GM12891 (cell line): Measurements from ENCODE around the gene CPSF7.
"Not testable (repeated sequence)": the region's sequence is repeated elsewhere in the genome, so short reads cannot be mapped to it uniquely, and the experiment has no call there.

ENCODE experiments used
- DNase-seq: peaks from one replicate; pipeline ENCODE4 v3.0.0; 2011; ENCODE audit warnings: low spot score; ENCODE audit not compliant: insufficient read length
- FAIRE-seq: peaks from 2 replicates; lab custom pipeline; 2011; peaks lifted over from hg19 to GRCh38; lab: Jason Lieb, UNC
- PAX5 ChIP-seq: IDR thresholded peaks from 2 replicates; pipeline ENCODE4 v1.6.1; 2011; ENCODE audit warnings: low read length, moderate library complexity, mild to moderate bottlenecking; ENCODE audit not compliant: insufficient read depth, severe bottlenecking
- POLR2A ChIP-seq: IDR thresholded peaks from 2 replicates; pipeline ENCODE4 v1.6.1; 2011; ENCODE audit warnings: low read depth, low read length, control low read depth
- POLR2AphosphoS5 ChIP-seq: IDR thresholded peaks from 2 replicates; pipeline ENCODE4 v1.6.1; 2011; ENCODE audit warnings: low read depth, low read length, control low read depth
- POU2F2 ChIP-seq: IDR thresholded peaks from 2 replicates; pipeline ENCODE4 v1.6.1; 2011; ENCODE audit warnings: low read depth, mild to moderate bottlenecking, control low read depth, low read length, moderate library complexity
- SPI1 ChIP-seq: IDR thresholded peaks from 2 replicates; pipeline ENCODE4 v1.6.1; 2011; ENCODE audit warnings: low read depth, low read length, control low read depth
- TAF1 ChIP-seq: IDR thresholded peaks from 2 replicates; pipeline ENCODE4 v1.6.1; 2011; ENCODE audit warnings: low read depth, low read length, control low read depth

CPSF7 gene

GRCh38 chr11:61401173-61401572 lies 28.6 kb downstream of the CPSF7 start:
- FAIRE-seq (no peak), DNase-seq (no peak)
- TF ChIP-seq PAX5 (no peak), SPI1 (no peak), POU2F2 (no peak), POLR2AphosphoS5 (no peak; the same call in 1 of the 2 replicates), TAF1 (no peak), POLR2A (no peak)

DNA sequence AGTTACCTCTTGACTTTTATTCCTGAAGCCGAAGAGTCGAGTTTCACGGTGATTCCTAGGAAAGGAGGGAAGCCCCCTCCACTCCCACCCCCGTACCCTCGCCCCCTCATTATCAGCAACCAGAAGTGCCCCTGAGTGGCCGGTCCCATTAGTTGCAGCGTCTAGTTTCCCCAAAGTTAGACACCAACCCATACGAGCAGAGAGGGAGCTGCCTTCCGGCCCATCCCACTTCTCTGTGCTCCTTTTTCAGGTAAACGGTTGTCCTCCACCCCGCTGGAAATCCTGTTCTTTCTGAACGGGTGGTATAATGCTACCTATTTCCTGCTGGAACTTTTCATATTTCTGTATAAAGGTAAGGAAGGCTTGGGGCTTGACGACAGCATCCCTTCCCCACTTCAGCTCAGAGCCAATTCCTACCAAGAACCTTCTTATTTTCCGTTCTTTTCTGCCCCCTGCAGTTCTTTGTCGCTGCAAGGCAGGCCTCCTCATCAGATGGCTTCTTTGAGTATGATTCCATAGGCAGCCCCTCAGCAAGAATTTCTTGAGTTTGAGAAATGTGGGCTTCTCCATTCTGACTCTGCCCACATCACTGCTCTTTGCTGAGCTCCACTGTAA lies 36.7 kb downstream of the CPSF7 start:
- DNase-seq (peak; percentile 27), FAIRE-seq (no peak)
- no peak for TF ChIP-seq POLR2AphosphoS5
- no peak for TF ChIP-seq POLR2A
- no peak for TF ChIP-seq SPI1
- no peak for TF ChIP-seq POU2F2
- no peak for TF ChIP-seq PAX5
- no peak for TF ChIP-seq TAF1

DNA sequence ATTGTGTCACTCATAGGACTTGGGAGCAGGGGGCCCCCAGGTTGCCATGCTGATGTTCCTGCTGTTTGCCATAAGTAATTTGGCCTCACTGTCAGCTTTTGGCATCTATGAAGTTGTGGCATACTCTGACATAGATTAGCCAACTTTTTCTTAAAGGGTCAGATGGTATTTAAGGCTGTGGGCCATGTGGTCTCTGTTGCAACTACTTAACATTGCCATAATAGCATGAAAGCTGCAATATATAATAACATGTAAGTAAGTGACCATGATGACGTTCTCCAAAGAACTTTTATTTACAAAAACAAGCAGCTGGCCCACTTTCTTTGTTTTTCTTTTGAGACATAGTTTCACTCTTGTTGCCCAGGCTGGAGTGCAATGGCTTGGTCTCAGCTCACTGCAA lies 39.6 kb downstream of the CPSF7 start:
- FAIRE-seq, result no peak
- no peak for DNase-seq
- TF ChIP-seq PAX5 (no peak), POLR2AphosphoS5 (no peak), POU2F2 (no peak), TAF1 (no peak), POLR2A (no peak), SPI1 (no peak)

GRCh38 chr11:61384271-61385242 lies 45.2 kb downstream of the CPSF7 start:
- FAIRE-seq, result no peak
- TF ChIP-seq POU2F2 (no peak), TAF1 (no peak), POLR2A (no peak), SPI1 (no peak), PAX5 (no peak), POLR2AphosphoS5 (no peak)
- no peak for DNase-seq

DNA sequence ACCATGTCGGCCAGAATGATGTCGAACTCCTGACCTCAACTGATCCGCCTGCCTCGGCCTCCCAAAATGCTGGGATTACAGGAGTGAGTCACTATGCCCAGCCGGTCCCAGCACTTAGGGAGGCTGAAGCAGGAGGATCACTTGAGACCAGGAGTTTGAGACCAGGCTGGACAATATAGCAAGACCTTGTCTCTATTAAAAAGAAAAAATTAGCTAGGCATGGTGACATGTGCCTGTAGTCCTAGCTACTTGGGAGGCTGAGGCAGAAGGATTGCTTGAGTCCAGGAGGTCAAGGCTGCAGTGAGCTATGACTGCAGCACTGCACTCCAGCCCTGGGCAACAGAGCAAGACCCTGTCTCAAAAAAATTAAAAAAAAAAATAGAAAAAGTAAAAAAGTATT lies 45.9 kb downstream of the CPSF7 start:
- not testable (repeated sequence) for DNase-seq, FAIRE-seq

GRCh38 chr11:61380884-61381283 lies 48.9 kb downstream of the CPSF7 start:
- no peak for FAIRE-seq
- DNase-seq, result no peak
- TF ChIP-seq POLR2A, result no peak
- no peak for TF ChIP-seq SPI1
- TF ChIP-seq POLR2AphosphoS5, result no peak
- TF ChIP-seq TAF1, result no peak
- TF ChIP-seq PAX5, result no peak
- no peak for TF ChIP-seq POU2F2

GRCh38 chr11:61378713-61379313 lies 51.0 kb downstream of the CPSF7 start:
- DNase-seq, result no peak
- no peak for FAIRE-seq
- TF ChIP-seq POU2F2 (no peak), POLR2A (no peak), SPI1 (no peak), TAF1 (no peak), PAX5 (no peak), POLR2AphosphoS5 (no peak)

DNA sequence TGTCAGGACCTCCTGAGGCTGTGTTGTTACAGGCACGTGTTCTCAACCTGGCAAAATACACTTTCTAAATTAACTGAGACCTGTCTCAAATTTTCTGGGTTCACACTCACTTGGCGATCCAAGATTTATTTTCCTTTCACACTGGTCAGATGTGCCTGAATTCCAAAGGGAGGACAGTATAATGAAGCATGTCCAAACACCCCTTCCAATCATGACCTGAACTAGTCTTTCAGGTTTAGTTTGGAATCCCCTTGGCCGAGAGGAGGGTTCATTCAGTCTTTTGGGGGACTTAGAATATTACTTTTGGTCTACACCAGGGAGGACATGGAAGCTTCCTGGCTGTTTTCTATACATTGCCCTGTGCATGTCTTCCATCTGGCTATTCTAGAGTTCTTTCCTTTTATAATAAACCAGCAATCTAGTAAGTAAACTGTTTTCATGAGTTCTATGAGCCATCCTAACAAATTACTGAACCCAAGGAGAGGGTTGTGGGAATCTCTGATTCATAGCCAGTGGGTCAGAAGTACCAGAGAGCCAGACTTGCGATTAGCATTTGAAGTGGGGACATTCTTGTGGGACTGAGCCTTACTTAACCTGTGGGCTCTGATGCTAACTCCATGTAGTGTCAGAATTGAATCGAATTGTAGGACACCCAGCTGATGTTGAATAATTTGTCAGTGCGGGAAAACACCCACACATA lies 52.2 kb downstream of the CPSF7 start:
- DNase-seq (no peak), FAIRE-seq (no peak)
- TF ChIP-seq POU2F2 (no peak), SPI1 (no peak), TAF1 (no peak)

DNA sequence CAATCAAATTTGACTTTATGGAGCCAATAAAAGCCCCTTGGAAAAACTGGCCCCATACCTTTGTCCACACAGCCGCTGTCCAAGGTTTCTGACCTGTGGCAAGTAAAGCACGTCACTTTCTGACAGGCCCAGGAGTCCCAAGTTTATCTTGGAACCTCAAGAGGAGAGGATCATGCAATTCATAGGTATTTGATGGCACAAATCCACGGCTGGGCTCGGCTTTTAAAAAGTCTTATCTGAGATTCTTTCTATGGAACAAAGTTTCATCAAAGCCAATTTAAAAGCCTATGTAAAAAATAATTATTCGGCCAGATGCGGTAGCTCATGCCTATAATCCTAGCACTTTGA lies 54.0 kb downstream of the CPSF7 start:
- no peak for FAIRE-seq
- no peak for TF ChIP-seq POU2F2
- TF ChIP-seq TAF1, result no peak
- no peak for TF ChIP-seq PAX5
- no peak for TF ChIP-seq POLR2A
- no peak for TF ChIP-seq POLR2AphosphoS5
- no peak for TF ChIP-seq SPI1
- DNase-seq, result no peak
